BLaER1 treated with 17β-estradiol and CSF1 and Interleukin-3, amounts not matched to agents 10 nM and 100 nM (cell line): ENCODE results near the gene NFIX.

Experiments used
- H3K27ac ChIP-seq, 11 experiments: shearing (Covaris generic); formaldehyde crosslinking; 2 replicates each; pipeline ENCODE4 v1.8.1; 2022
- H3K27me3 ChIP-seq, 11 experiments: shearing (Covaris generic); formaldehyde crosslinking; 2 replicates each; pipeline ENCODE4 v1.8.1; 2022
- H3K36me3 ChIP-seq, 11 experiments: shearing (Covaris generic); formaldehyde crosslinking; 2 replicates each; pipeline ENCODE4 v1.8.1; 2022
- H3K4me1 ChIP-seq, 10 experiments: shearing (Covaris generic); formaldehyde crosslinking; 2 replicates each; pipeline ENCODE4 v1.8.1; 2022
- H3K4me2 ChIP-seq, 11 experiments: shearing (Covaris generic); formaldehyde crosslinking; 2 replicates each; pipeline ENCODE4 v1.8.1; 2022
- H3K4me3 ChIP-seq, 10 experiments: shearing (Covaris generic); formaldehyde crosslinking; 2 replicates each; pipeline ENCODE4 v1.8.1; 2022
- H3K9ac ChIP-seq, 11 experiments: shearing (Covaris generic); formaldehyde crosslinking; 2 replicates each; pipeline ENCODE4 v1.8.1; 2022
- H3K9me3 ChIP-seq, 11 experiments: shearing (Covaris generic); formaldehyde crosslinking; replicated peaks in 1 of 11; 2 replicates each; pipeline ENCODE4 v1.8.1; 2022
- H4K20me1 ChIP-seq, 11 experiments: shearing (Covaris generic); formaldehyde crosslinking; 2 replicates each; pipeline ENCODE4 v1.8.1; 2022
- Cebpa-rat ChIP-seq, 11 experiments: shearing (Covaris generic); IDR thresholded peaks; 2 replicates each; pipeline ENCODE4 v1.8.1; 2022

The NFIX gene

DNA sequence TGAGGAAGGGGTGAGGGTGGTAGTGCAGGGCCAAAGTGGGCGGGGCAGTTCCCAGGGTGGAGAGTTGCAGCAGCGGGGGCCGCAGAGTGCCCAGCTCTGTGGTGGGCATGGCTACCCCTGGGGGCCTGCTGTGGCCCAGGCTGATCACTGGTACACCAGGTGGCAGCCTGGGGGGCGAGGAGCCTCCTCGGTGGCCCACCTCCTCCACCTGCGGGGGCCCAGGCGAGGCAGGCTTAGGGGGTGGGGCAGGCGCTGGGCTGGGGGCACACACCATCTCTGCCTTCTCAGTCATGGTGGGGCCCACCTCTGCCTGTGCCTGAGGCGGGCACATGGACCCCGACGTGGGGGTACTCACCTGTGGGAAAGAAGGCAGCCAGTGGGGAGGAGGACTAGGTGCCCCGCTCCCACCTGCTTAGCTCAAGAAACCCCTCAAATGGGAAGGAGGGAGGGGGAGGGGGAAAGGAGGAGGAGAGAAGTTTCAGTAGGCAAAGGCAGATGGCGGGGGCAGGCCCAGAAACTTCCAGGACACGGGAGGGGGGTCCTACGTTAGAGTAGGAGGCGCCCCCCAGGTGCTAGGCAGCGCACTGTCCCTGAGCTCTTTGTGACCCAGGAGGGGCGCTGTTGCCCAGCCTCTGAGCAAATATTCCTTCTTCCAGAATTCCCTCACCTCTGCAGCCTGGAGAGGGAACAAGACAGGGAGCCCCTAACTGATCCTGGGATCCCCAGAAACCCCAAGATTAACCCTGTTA, 105.7 kb downstream of the NFIX start:
- no peak for TF ChIP-seq Cebpa-rat (IDR thresholded peaks at IDR 0.05)

DNA sequence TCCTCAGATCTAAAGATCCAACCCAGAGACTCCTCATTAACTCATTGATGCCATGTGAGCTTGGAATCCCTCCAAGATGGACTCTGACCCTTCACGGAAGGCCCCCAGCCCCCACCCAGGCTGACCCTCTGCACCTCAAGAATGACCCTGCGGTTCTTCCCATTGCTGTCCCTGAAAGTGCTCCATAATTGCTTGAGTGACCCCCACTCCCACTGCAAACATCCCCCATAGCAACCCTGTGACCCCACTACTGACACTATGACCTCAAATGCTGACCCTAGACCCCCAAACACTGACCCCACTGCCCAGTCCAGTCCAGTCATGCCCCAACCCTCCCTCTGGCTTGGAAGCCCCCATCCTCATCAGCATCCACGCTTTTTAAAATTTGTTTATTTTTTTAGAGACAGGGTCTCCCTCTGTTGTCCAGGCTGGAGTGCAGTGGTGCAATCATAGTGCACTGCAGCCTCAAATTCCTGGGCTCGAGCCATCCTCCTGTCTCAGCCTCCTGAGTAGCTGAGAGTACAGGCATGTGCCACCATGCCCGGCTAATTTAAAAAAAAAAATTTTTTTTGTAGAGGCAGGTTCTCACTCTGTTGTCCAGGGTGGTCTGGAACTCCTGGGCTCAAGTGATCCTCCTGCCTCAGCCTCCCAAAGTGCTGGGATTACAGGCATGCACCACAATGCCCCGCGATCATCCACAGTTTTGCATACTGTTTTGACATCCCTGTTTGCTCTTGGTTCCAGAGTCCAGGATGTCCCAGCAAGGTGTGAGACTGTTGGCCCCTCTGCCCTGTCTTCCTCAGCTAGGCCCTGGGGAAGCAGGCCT, 106.5 kb downstream of the NFIX start:
- peak overlapping the region; percentile 69 to 87 (median 79) for H3K4me3 ChIP-seq
- peak overlapping the region; percentile 78 to 99 (median 97) for H3K27ac ChIP-seq
- peak overlapping the region; percentile 79 to 100 (median 98) for H3K4me2 ChIP-seq
- peaks cover 0 to 39% (median 20%) of the 10 kb centered on the region in 11 experiments; a peak in 19 of 22 replicates for H3K36me3 ChIP-seq
- H3K4me1 ChIP-seq: peaks cover 58 to 88% (median 75%) of the 10 kb centered on the region in 10 experiments
- H4K20me1 ChIP-seq: peaks cover 3 to 41% (median 34%) of the 10 kb centered on the region in 11 experiments; a peak in 19 of 22 replicates
- peaks cover 0 to 20% (median 15%) of the 10 kb centered on the region in 11 experiments; a peak in 14 of 22 replicates for H3K27me3 ChIP-seq
- no peak for TF ChIP-seq Cebpa-rat (IDR thresholded peaks at IDR 0.05)
- no peaks in the 10 kb centered on the region for H3K9me3 ChIP-seq
- peak overlapping the region; percentile 84 to 98 (median 94) for H3K9ac ChIP-seq

More for the DNA sequence above, 105.7 kb downstream of the NFIX start:
- H3K4me3 ChIP-seq: peak overlapping the region; percentile 69 to 87 (median 79)
- peaks cover 60 to 90% (median 77%) of the 10 kb centered on the region in 10 experiments for H3K4me1 ChIP-seq
- H3K4me2 ChIP-seq: peak overlapping the region; percentile 79 to 100 (median 98)
- peak overlapping the region; percentile 84 to 98 (median 94) for H3K9ac ChIP-seq
- peak overlapping the region; percentile 78 to 99 (median 97); a peak in 20 of 22 replicates for H3K27ac ChIP-seq
- H3K9me3 ChIP-seq: no peaks in the 10 kb centered on the region
- peaks cover 3 to 44% (median 34%) of the 10 kb centered on the region in 11 experiments; a peak in 19 of 22 replicates for H4K20me1 ChIP-seq
- peaks cover 0 to 28% (median 20%) of the 10 kb centered on the region in 11 experiments; a peak in 14 of 22 replicates for H3K27me3 ChIP-seq
- peaks cover 0 to 34% (median 20%) of the 10 kb centered on the region in 11 experiments; a peak in 19 of 22 replicates for H3K36me3 ChIP-seq

DNA sequence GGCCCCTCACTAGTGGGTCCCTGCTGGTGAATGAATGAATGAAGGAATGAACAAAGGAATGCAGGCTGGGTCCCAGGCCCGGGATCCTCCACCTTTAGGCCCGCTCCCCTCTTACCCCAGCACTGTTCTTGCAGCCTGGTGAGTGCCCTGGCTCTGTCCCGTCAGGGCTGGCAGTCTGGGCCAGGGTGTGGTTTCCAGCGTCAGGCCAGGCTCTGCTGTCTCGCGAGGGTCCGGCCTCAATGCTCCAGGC, 107.1 kb downstream of the NFIX start:
- peak overlapping the region; percentile 84 to 98 (median 94) for H3K9ac ChIP-seq
- peak overlapping the region; percentile 79 to 100 (median 98) for H3K4me2 ChIP-seq
- H4K20me1 ChIP-seq: peaks cover 3 to 41% (median 34%) of the 10 kb centered on the region in 11 experiments; a peak in 18 of 22 replicates
- peaks cover 58 to 88% (median 78%) of the 10 kb centered on the region in 10 experiments for H3K4me1 ChIP-seq
- no peaks in the 10 kb centered on the region for H3K9me3 ChIP-seq
- peaks cover 0 to 15% (median 10%) of the 10 kb centered on the region in 11 experiments; a peak in 13 of 22 replicates for H3K27me3 ChIP-seq
- TF ChIP-seq Cebpa-rat (IDR thresholded peaks at IDR 0.05): no peak
- peak overlapping the region; percentile 69 to 87 (median 79) for H3K4me3 ChIP-seq
- peak overlapping the region; percentile 78 to 99 (median 97) for H3K27ac ChIP-seq
- H3K36me3 ChIP-seq: peaks cover 1 to 45% (median 23%) of the 10 kb centered on the region in 11 experiments; a peak in 21 of 22 replicates

DNA sequence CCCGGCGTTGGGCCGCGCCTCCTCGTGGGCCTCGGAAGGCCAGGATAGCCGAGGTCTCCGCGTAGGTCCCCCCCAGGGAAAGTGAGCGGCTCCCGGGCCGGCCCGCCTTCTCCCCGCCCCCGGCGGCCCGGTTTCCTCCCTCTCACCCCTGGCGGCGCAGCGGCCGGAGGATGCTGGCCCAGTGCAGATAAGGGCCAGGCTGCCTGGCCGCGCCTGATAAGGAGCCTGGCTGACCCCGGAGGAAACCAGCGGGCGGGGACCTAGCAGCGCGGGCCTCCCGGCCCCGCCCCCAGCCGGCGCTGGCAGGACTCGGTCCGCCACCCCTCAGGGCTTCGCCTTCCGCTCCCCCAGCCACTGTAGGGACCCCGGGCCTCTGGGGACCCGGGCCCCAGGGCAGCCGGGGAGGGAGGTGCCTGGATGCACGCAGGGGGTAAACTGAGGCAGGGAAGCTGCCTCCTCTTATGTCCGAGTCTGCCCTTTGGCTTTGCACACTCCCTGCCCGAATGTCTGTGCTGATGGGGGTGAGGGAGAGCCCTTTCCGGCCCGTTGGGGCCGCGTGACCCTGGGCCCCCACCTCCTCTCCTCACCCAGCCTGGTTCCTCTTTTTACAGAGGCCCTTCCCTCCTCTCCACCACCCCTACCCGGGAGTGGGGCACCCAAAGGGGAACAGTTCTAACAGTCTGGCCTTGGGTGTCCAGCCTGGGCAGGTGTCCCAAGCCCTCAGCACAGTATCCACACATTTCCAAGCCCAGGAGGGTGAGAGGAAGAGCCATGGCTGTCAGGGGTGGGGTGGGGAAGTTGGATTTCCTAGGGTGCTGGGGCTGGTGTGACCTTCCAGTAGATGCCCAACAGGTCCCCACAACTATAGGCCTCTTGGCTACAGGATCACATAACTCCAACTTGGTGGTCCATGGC, 107.6 kb downstream of the NFIX start, which contains the start of gene LYL1:
TSS of gene LYL1 (minus strand) at position 193 of the 915 bp plus-strand sequence. CDS start 1,687 bp downstream, outside the sequence.
- peaks cover 3 to 41% (median 34%) of the 10 kb centered on the region in 11 experiments; a peak in 18 of 22 replicates for H4K20me1 ChIP-seq
- H3K4me1 ChIP-seq: peaks cover 59 to 93% (median 81%) of the 10 kb centered on the region in 10 experiments
- peak within 1 kb of the TSS; percentile 69 to 87 (median 79) for H3K4me3 ChIP-seq
- no peak for TF ChIP-seq Cebpa-rat (IDR thresholded peaks at IDR 0.05)
- H3K27ac ChIP-seq: peak within 1 kb of the TSS; percentile 78 to 99 (median 97)
- H3K4me2 ChIP-seq: peak within 1 kb of the TSS; percentile 79 to 100 (median 98)
- H3K27me3 ChIP-seq: peaks cover 0 to 9% (median 4%) of the 10 kb centered on the region in 11 experiments; a peak in 7 of 22 replicates
- peak within 1 kb of the TSS; percentile 84 to 98 (median 94) for H3K9ac ChIP-seq
- peaks cover 7 to 51% (median 28%) of the 10 kb centered on the region in 11 experiments; a peak in 21 of 22 replicates for H3K36me3 ChIP-seq
- no peaks in the 10 kb centered on the region for H3K9me3 ChIP-seq

DNA sequence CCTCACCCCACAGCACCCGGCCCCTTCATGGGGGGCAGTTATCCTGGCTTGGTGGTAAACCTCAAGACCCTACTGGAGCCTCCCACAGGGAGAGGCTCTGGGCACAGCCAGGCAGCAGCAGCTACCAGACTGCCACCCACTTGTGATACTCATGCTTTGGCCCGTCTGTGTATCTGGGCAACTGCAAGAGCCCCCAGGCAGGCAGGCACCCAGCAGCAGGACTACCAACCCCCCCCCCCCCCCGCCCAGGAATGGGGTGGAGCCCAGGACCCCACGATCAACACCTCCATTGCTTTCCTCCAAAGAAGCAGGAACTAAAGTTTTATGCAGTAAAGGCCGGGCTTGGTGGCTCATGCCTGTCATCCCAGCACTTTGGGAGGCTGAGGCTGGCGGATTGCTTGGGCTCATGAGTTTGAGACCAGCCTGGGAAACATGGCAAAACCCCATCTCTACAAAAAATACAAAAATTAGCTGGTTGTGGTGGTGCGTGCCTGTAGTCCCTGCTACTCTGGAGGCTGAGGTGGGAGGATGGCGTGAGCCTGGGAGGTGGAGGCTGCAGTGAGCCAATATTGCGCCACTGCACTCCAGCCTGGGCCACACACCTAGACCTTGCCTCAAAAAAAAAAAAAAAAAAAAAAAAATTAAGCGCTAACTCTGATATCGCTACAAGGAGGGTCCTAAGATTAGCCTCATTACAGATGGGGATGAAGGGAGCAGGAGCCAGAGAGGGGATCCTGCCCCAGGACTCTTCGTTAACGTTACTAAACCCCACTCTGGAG, 108.5 kb downstream of the NFIX start:
- no peaks in the 10 kb centered on the region for H3K9me3 ChIP-seq
- peak in 7 of 11 experiments; percentile 14 to 81 (median 63); a peak in 7 of 22 replicates for TF ChIP-seq Cebpa-rat (IDR thresholded peaks at IDR 0.05)
- peak overlapping the region; percentile 69 to 87 (median 79); a peak in 19 of 20 replicates for H3K4me3 ChIP-seq
- H3K27ac ChIP-seq: peak overlapping the region; percentile 78 to 99 (median 97)
- H3K4me1 ChIP-seq: peaks cover 57 to 92% (median 85%) of the 10 kb centered on the region in 10 experiments
- peak overlapping the region; percentile 84 to 98 (median 94) for H3K9ac ChIP-seq
- peak overlapping the region; percentile 79 to 100 (median 98) for H3K4me2 ChIP-seq
- H3K36me3 ChIP-seq: peaks cover 15 to 57% (median 34%) of the 10 kb centered on the region in 11 experiments; a peak in 21 of 22 replicates
- peaks cover 0 to 5% (median 3%) of the 10 kb centered on the region in 11 experiments; a peak in 5 of 22 replicates for H3K27me3 ChIP-seq
- peaks cover 3 to 37% (median 30%) of the 10 kb centered on the region in 11 experiments; a peak in 18 of 22 replicates for H4K20me1 ChIP-seq

DNA sequence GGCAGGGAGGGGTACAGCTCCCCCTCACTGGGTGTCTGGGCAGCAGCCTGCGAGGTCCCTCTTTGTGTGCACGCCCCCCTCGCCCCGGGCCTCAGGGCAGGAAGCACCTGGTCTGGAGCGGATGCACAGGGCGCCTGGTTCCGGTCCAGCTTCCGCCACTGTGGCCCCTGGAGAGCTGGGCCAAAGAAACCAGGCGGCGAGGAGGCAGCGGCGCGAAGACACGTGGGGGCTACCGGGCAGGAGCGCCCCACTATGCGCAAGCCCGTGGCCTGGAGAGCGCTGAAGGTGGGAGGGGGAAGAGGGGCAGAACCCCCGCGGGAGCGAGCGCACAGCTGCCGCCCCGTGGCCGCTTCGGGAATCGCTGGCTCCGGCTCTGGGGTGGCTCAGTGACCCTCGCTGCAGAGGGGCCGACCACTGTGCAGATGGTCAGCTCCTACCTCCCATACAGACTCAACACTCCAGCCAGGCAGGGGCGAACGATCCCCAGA, 109.1 kb downstream of the NFIX start:
- Histone ChIP-seq H3K4me2 (peak overlapping the region; percentile 79 to 100 (median 98)), H4K20me1 (peaks cover 3 to 30% (median 25%) of the 10 kb centered on the region in 11 experiments; a peak in 16 of 22 replicates), H3K9me3 (no peaks in the 10 kb centered on the region), H3K4me1 (peaks cover 50 to 88% (median 82%) of the 10 kb centered on the region in 10 experiments), H3K36me3 (peaks cover 19 to 57% (median 34%) of the 10 kb centered on the region in 11 experiments), H3K4me3 (peak overlapping the region; percentile 45 to 73 (median 60)), H3K27ac (peak overlapping the region; percentile 78 to 99 (median 97)), H3K27me3 (no peaks in the 10 kb centered on the region), H3K9ac (peak overlapping the region; percentile 73 to 98 (median 94))
- no peak; a peak in 1 of 22 replicates for TF ChIP-seq Cebpa-rat (IDR thresholded peaks at IDR 0.05)
